Vagina (tissue), 2 donors: ENCODE results near the gene XRN1. TPM values are rescaled to one million over a fixed set of nuclear protein-coding genes. Genes with fewer than 3 reads are reported as not detected.

Source experiments
- DNase-seq, 2 donors: peaks; one replicate each; pipeline ENCODE4 v3.0.0-alpha.2; 2017; ENCODE audit errors: extremely low spot score in 2 of 2
- H3K27ac ChIP-seq: fragments of 200-600 bp; sonication (generic); one replicate; pipeline ENCODE4 v1.5.1; 2019
- H3K27me3 ChIP-seq: fragments of 200-600 bp; sonication (generic); one replicate; pipeline ENCODE4 v1.5.1; 2019
- H3K36me3 ChIP-seq, 2 donors: fragments of 200-600 bp; sonication (generic); one replicate each; pipeline ENCODE4 v1.5.1; 2017 to 2019
- H3K4me1 ChIP-seq: fragments of 200-600 bp; sonication (generic); one replicate; pipeline ENCODE4 v1.5.1; 2019
- H3K4me3 ChIP-seq, 2 donors: fragments of 200-600 bp; sonication (generic); 1 replicate in 1 of 2; 2 replicates in 1 of 2; pipeline ENCODE4 v1.5.1; 2016 to 2019
- H3K9me3 ChIP-seq: fragments of 200-600 bp; sonication (generic); one replicate; pipeline ENCODE4 v1.5.1; 2019
- CTCF ChIP-seq, 3 experiments: fragments of 450-650 bp in 2 of 3; fragments of 200-600 bp in 1 of 3; sonication (generic) in 1 of 3; IDR thresholded peaks; one replicate each; pipeline ENCODE4 v1.5.1; 2017 to 2019; ENCODE audit warnings: antibody characterized with exemption in 3 of 3, mild to moderate bottlenecking in 2 of 3, moderate library complexity in 2 of 3
- POLR2A ChIP-seq, 2 donors: fragments of 450-650 bp; IDR thresholded peaks; one replicate each; pipeline ENCODE4 v1.6.1; 2017; ENCODE audit warnings: antibody characterized with exemption in 2 of 2, mild to moderate bottlenecking in 2 of 2, moderate library complexity in 2 of 2
- POLR2AphosphoS5 ChIP-seq, 2 donors: sonication (generic); formaldehyde crosslinking; IDR thresholded peaks; one replicate each; pipeline ENCODE4 v1.9.0; 2017; ENCODE audit warnings: antibody characterized with exemption in 2 of 2, mild to moderate bottlenecking in 2 of 2, low read depth in 1 of 2; ENCODE audit not compliant: insufficient read depth in 1 of 2
- intact Hi-C: fragments of 100-400 bp; cut with DNase I; formaldehyde crosslinking; loops from one replicate; pipeline ENCODE4 v1.15.1; 2023
- total RNA-seq: library from RNA; depleted of rRNA; stranded (reverse); fragments of >200 nt; gene quantifications from one replicate; pipeline ENCODE4 v1.2.3, GENCODE V29; 2016

XRN1 gene
- total RNA-seq, 1 donor from 2014 or later, result 45.7 TPM

GRCh38 chr3:142296507-142296906, 151.3 kb downstream of the XRN1 start:
- Histone ChIP-seq H3K27ac (no peak overlapping the region), H3K9me3 (no peaks in the 10 kb centered on the region), H3K27me3 (no peaks in the 10 kb centered on the region), H3K4me3 (no peak overlapping the region), H3K4me1 (no peaks in the 10 kb centered on the region), H3K36me3 (no peaks in the 10 kb centered on the region)
- no peak for DNase-seq
- intact Hi-C loops, result no loop called here
- TF ChIP-seq POLR2AphosphoS5 (IDR thresholded peaks at IDR 0.05; ENCODE audit: insufficient read depth in 1 of 2, low read depth in 1 of 2), result no peak
- no peak for TF ChIP-seq CTCF (IDR thresholded peaks at IDR 0.05)
- no peak for TF ChIP-seq POLR2A (IDR thresholded peaks at IDR 0.05)

- no peaks in the 10 kb centered on the region for H3K27me3 ChIP-seq
- H3K36me3 ChIP-seq, result no peaks in the 10 kb centered on the region
- intact Hi-C loops, result loop anchor here (5.0 to 10.0 kb wide), 2 partner anchors 163 to 946 kb away; no protein-coding TSS in a partner anchor
- peaks cover 8% of the 10 kb centered on the region for H3K9me3 ChIP-seq
- H3K27ac ChIP-seq, result no peak overlapping the region
- H3K4me3 ChIP-seq, result no peak overlapping the region
- H3K4me1 ChIP-seq, result no peaks in the 10 kb centered on the region
- TF ChIP-seq CTCF (IDR thresholded peaks at IDR 0.05) (no peak), POLR2A (IDR thresholded peaks at IDR 0.05) (no peak), POLR2AphosphoS5 (IDR thresholded peaks at IDR 0.05; ENCODE audit: insufficient read depth in 1 of 2, low read depth in 1 of 2) (no peak)
- no peak for DNase-seq
Measured at GRCh38 chr3:142287866-142288638, 159.8 kb downstream of the XRN1 start.

- intact Hi-C loops, result loop anchor here (5.0 to 10.0 kb wide), 2 partner anchors 160 to 943 kb away; no protein-coding TSS in a partner anchor
- TF ChIP-seq POLR2A (IDR thresholded peaks at IDR 0.05) (no peak), CTCF (IDR thresholded peaks at IDR 0.05) (no peak), POLR2AphosphoS5 (IDR thresholded peaks at IDR 0.05; ENCODE audit: insufficient read depth in 1 of 2, low read depth in 1 of 2) (no peak)
- H3K27ac ChIP-seq, result no peak overlapping the region
- H3K27me3 ChIP-seq, result no peaks in the 10 kb centered on the region
- H3K4me3 ChIP-seq, result no peak overlapping the region
- no peak for DNase-seq
- peaks cover 8% of the 10 kb centered on the region for H3K9me3 ChIP-seq
- no peaks in the 10 kb centered on the region for H3K4me1 ChIP-seq
- H3K36me3 ChIP-seq, result no peaks in the 10 kb centered on the region
Measured at GRCh38 chr3:142285083-142285517, 162.7 kb downstream of the XRN1 start.

GRCh38 chr3:142282503-142282902, 165.3 kb downstream of the XRN1 start:
- Histone ChIP-seq H3K4me3 (no peak overlapping the region), H3K36me3 (no peaks in the 10 kb centered on the region), H3K27me3 (no peaks in the 10 kb centered on the region), H3K27ac (no peak overlapping the region), H3K9me3 (no peaks in the 10 kb centered on the region), H3K4me1 (no peaks in the 10 kb centered on the region)
- no peak for DNase-seq
- intact Hi-C loops, result loop anchor here (10.0 kb wide), 1 partner anchor 158 kb away; no protein-coding TSS in a partner anchor
- TF ChIP-seq POLR2AphosphoS5 (IDR thresholded peaks at IDR 0.05; ENCODE audit: insufficient read depth in 1 of 2, low read depth in 1 of 2), result no peak
- no peak for TF ChIP-seq CTCF (IDR thresholded peaks at IDR 0.05)
- TF ChIP-seq POLR2A (IDR thresholded peaks at IDR 0.05), result no peak

GRCh38 chr3:142281474-142281873, 166.4 kb downstream of the XRN1 start:
- Histone ChIP-seq H3K9me3 (no peaks in the 10 kb centered on the region), H3K27me3 (no peaks in the 10 kb centered on the region), H3K27ac (no peak overlapping the region), H3K36me3 (no peaks in the 10 kb centered on the region), H3K4me3 (no peak overlapping the region), H3K4me1 (no peaks in the 10 kb centered on the region)
- intact Hi-C loops, result loop anchor here (10.0 kb wide), 1 partner anchor 157 kb away; no protein-coding TSS in a partner anchor
- TF ChIP-seq POLR2A (IDR thresholded peaks at IDR 0.05) (no peak), CTCF (IDR thresholded peaks at IDR 0.05) (no peak), POLR2AphosphoS5 (IDR thresholded peaks at IDR 0.05; ENCODE audit: insufficient read depth in 1 of 2, low read depth in 1 of 2) (no peak)
- DNase-seq, result no peak
